RWPE2 (cell line): ENCODE measurements around the gene CD79A.

ENCODE experiments used
- ATAC-seq: fragments of 200-7000 bp; cut with Tn5 transposase; 3 replicates; pipeline ENCODE4 v1.9.1; 2021; ENCODE audit warnings: low read depth
- DNase-seq: peaks from one replicate; pipeline ENCODE4 v3.0.0-alpha.2; 2020; ENCODE audit warnings: low spot score
- H3K27ac ChIP-seq: fragments of 450-650 bp; 2 replicates; pipeline ENCODE4 v1.5.1; 2017; ENCODE audit warnings: mild to moderate bottlenecking; ENCODE audit not compliant: poor library complexity, severe bottlenecking
- H3K27me3 ChIP-seq: fragments of 250-450 bp; sonication (Bioruptor Pico); 2 replicates; pipeline ENCODE4 v1.5.1; 2021; ENCODE audit warnings: mild to moderate bottlenecking, moderate library complexity; ENCODE audit not compliant: insufficient read depth, poor library complexity, severe bottlenecking
- H3K36me3 ChIP-seq: fragments of 250-450 bp; sonication (Bioruptor Pico); 2 replicates; pipeline ENCODE4 v1.5.1; 2020; ENCODE audit warnings: low read depth, mild to moderate bottlenecking, moderate library complexity
- H3K4me1 ChIP-seq: fragments of 250-450 bp; sonication (Bioruptor Pico); 2 replicates; pipeline ENCODE4 v1.5.1; 2021; ENCODE audit warnings: mild to moderate bottlenecking, moderate library complexity; ENCODE audit not compliant: insufficient read depth, poor library complexity, severe bottlenecking
- H3K4me3 ChIP-seq: fragments of 250-450 bp; sonication (Bioruptor Pico); 2 replicates; pipeline ENCODE4 v1.5.1; 2021; ENCODE audit warnings: mild to moderate bottlenecking, moderate library complexity; ENCODE audit not compliant: severe bottlenecking
- H3K9me3 ChIP-seq: fragments of 250-450 bp; sonication (Bioruptor Pico); 2 replicates; pipeline ENCODE4 v1.5.1; 2021; ENCODE audit warnings: mild to moderate bottlenecking, moderate library complexity; ENCODE audit not compliant: severe bottlenecking
- TF ChIP-seq, protein P1 (sequence below): fragments of 450-650 bp; IDR thresholded peaks from one replicate; pipeline ENCODE4 v1.5.1; 2017; ENCODE audit warnings: mild to moderate bottlenecking, moderate library complexity; ENCODE audit not compliant: poor library complexity, severe bottlenecking

The CD79A gene

DNA sequence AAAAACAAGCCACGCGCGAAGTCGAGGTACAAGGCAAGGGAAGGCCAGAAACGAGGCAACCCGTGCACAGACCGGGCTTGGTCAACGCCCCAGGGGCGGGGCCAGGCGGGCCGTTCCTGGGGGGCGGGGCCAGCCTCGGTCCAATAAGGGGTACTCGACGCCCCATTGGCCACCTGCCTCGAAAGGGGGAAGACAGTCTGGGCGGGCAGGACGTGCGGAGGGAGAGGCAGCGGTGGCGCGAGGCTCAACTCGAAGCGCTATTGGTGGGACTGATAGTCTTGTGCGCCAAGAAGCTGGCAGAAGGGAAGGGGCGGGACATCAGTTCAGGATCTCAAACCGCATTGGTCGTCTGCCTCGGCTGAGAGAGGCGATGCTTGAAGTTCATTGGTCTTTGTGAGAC, 32.5 kb upstream of the CD79A start, which contains the start of gene LYPD4:
LYPD4 (minus strand) TSS at position 83 of the 400 bp plus-strand sequence. CDS start 5,398 bp downstream, outside the sequence.
- no peak for DNase-seq
- Histone ChIP-seq H3K4me3 (no peak within 1 kb of the TSS), H3K9me3 (no peaks in the 10 kb centered on the region), H3K27ac (no peak within 1 kb of the TSS), H3K27me3 (peaks cover 4% of the 10 kb centered on the region), H3K36me3 (no peaks in the 10 kb centered on the region), H3K4me1 (no peaks in the 10 kb centered on the region)
- TF ChIP-seq, protein P1, sequence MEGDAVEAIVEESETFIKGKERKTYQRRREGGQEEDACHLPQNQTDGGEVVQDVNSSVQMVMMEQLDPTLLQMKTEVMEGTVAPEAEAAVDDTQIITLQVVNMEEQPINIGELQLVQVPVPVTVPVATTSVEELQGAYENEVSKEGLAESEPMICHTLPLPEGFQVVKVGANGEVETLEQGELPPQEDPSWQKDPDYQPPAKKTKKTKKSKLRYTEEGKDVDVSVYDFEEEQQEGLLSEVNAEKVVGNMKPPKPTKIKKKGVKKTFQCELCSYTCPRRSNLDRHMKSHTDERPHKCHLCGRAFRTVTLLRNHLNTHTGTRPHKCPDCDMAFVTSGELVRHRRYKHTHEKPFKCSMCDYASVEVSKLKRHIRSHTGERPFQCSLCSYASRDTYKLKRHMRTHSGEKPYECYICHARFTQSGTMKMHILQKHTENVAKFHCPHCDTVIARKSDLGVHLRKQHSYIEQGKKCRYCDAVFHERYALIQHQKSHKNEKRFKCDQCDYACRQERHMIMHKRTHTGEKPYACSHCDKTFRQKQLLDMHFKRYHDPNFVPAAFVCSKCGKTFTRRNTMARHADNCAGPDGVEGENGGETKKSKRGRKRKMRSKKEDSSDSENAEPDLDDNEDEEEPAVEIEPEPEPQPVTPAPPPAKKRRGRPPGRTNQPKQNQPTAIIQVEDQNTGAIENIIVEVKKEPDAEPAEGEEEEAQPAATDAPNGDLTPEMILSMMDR: no peak
- ATAC-seq: no peak

GRCh38 chr19:41845001-41845050, 32.3 kb upstream of the CD79A start, which contains the start of gene DMRTC2:
DMRTC2 (plus strand) TSS chr19:41845042; CDS start chr19:41847429, 2,387 bp downstream.
- TF ChIP-seq, protein P1: no peak
- no peaks in the 10 kb centered on the region for H3K4me1 ChIP-seq
- peaks cover 4% of the 10 kb centered on the region for H3K27me3 ChIP-seq
- H3K27ac ChIP-seq: no peak within 1 kb of the TSS
- no peak for ATAC-seq
- H3K36me3 ChIP-seq: no peaks in the 10 kb centered on the region
- no peak for DNase-seq
- no peaks in the 10 kb centered on the region for H3K9me3 ChIP-seq
- no peak within 1 kb of the TSS for H3K4me3 ChIP-seq

DNA sequence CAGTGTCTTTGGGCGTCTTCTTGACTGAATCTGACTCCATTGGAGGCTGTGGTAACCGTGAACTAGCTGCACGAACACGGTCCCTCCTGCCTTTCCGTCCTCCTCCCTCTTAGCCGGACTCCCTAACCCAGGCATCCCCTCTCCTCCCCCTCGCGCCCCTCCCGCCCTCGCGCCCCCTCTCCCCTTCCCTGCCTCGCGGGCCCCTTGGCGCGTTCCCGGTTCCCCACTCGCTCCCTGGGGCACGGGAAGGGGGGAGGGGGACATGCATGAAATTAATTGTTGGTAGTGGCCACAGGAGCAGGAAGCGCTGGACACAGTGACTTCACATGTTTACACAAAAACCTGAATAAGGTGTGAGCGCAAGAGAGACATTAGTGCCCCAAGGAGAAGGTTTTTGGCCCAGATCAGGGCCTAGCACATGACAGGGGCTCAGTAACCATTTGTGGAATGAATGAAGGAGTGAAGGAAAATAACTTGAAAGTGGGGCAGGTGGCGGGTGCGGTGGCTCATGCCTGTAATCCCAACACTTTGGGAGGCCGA, 32.0 kb upstream of the CD79A start:
- no peaks in the 10 kb centered on the region for H3K4me1 ChIP-seq
- H3K27me3 ChIP-seq: peaks cover 4% of the 10 kb centered on the region
- no peak overlapping the region for H3K27ac ChIP-seq
- no peak overlapping the region for H3K4me3 ChIP-seq
- no peaks in the 10 kb centered on the region for H3K9me3 ChIP-seq
- ATAC-seq (no peak), DNase-seq (no peak)
- no peaks in the 10 kb centered on the region for H3K36me3 ChIP-seq
- TF ChIP-seq, protein P1: no peak

- peaks cover 19% of the 10 kb centered on the region for H3K27me3 ChIP-seq
- ATAC-seq: no peak
These were observed 29.6 kb upstream of the CD79A start for GRCh38 chr19:41847351-41848105.

DNA sequence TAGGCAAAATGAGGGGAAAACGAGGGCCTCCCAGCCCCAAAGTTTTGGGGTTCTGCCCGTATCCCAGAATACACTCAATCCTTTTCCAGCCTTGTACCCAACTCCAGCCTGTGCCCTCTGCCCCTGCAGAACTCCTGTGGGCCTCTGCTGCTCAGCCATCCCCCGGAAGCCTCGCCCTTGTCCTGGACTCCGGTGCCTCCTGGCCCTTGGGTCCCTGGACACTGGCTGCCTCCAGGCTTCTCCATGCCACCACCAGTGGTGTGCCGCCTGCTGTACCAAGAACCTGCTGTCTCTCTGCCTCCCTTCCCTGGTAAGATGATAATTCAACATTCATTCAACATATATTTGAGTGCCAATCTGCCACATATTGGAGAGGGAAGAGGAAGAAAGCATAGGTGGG, 28.4 kb upstream of the CD79A start:
- ATAC-seq (no peak), DNase-seq (no peak)
- H3K4me3 ChIP-seq: no peak overlapping the region
- no peaks in the 10 kb centered on the region for H3K4me1 ChIP-seq
- no peak overlapping the region for H3K27ac ChIP-seq
- H3K36me3 ChIP-seq: no peaks in the 10 kb centered on the region
- TF ChIP-seq, protein P1: no peak
- H3K27me3 ChIP-seq: peaks cover 24% of the 10 kb centered on the region
- no peaks in the 10 kb centered on the region for H3K9me3 ChIP-seq

More at GRCh38 chr19:41847351-41848105, 29.6 kb upstream of the CD79A start:
- DNase-seq: no peak
- Histone ChIP-seq H3K9me3 (no peaks in the 10 kb centered on the region), H3K4me1 (no peaks in the 10 kb centered on the region), H3K36me3 (no peaks in the 10 kb centered on the region), H3K27ac (no peak overlapping the region), H3K4me3 (no peak overlapping the region)
- TF ChIP-seq, protein P1: no peak
